OCI-LY7 (cell line): ENCODE results near the gene TOX3. TPM values are rescaled to one million over a fixed set of nuclear protein-coding genes. Genes with fewer than 3 reads are reported as not detected.

ENCODE experiments used
- BruUV-seq: library from RNA; stranded (reverse); fragments of 400-500 nt; replicated peaks from 2 replicates; lab custom pipeline; 2021; lab: Mats Ljungman, UMichigan
- CTCF ChIA-PET: fragments of 300-600 bp; sonication (Branson Sonifier 250); formaldehyde crosslinking; loops from one replicate; lab custom pipeline; 2022; ENCODE audit warnings: antibody characterized with exemption; ENCODE audit not compliant: unreplicated experiment; lab: Charles Lee
- POLR2A ChIA-PET: fragments of 300-600 bp; sonication (Branson Sonifier 250); formaldehyde crosslinking; loops from one replicate; lab custom pipeline; 2022; ENCODE audit warnings: antibody characterized with exemption; lab: Charles Lee
- DNase-seq: peaks from one replicate; pipeline ENCODE4 v3.0.0-alpha.2; 2015; ENCODE audit warnings: low spot score
- H2AFZ ChIP-seq: fragments of 200-600 bp; sonication (generic), shearing (Covaris generic); 2 replicates; pipeline ENCODE4 v1.6.1; 2014; ENCODE audit warnings: mild to moderate bottlenecking, antibody characterized with exemption, low read length, moderate library complexity
- H3K27ac ChIP-seq: fragments of 200-600 bp; sonication (generic); 2 replicates; pipeline ENCODE4 v1.5.1; 2014; ENCODE audit warnings: mixed run types, low read depth, mild to moderate bottlenecking, moderate library complexity, low read length, inconsistent platforms; ENCODE audit not compliant: poor library complexity, severe bottlenecking
- H3K36me3 ChIP-seq: fragments of 200-600 bp; sonication (generic); 2 replicates; pipeline ENCODE4 v1.6.1; 2014; ENCODE audit warnings: mild to moderate bottlenecking, antibody characterized with exemption, low read length, moderate library complexity, mixed read lengths; ENCODE audit not compliant: insufficient read depth
- H3K4me1 ChIP-seq: fragments of 200-600 bp; sonication (generic); 2 replicates; pipeline ENCODE4 v1.5.1; 2014; ENCODE audit warnings: mild to moderate bottlenecking, low read length; ENCODE audit not compliant: insufficient read depth, poor library complexity, severe bottlenecking
- H3K4me2 ChIP-seq: fragments of 200-600 bp; sonication (generic); 2 replicates; pipeline ENCODE4 v1.6.1; 2014; ENCODE audit warnings: mild to moderate bottlenecking, low read length
- H3K4me3 ChIP-seq: fragments of 200-600 bp; sonication (generic); 2 replicates; pipeline ENCODE4 v1.5.1; 2014; ENCODE audit warnings: mild to moderate bottlenecking, low read depth, low read length; ENCODE audit not compliant: poor library complexity, severe bottlenecking
- H3K79me2 ChIP-seq: fragments of 200-600 bp; sonication (generic); 2 replicates; pipeline ENCODE4 v1.6.1; 2016; ENCODE audit warnings: low read depth, mild to moderate bottlenecking, low read length, moderate library complexity, mixed read lengths; ENCODE audit not compliant: insufficient read depth
- H3K9me2 ChIP-seq: fragments of 200-600 bp; sonication (generic); 2 replicates; pipeline ENCODE4 v1.6.1; 2016; ENCODE audit warnings: mild to moderate bottlenecking, low read length, mixed read lengths; ENCODE audit not compliant: insufficient read depth
- H3K9me3 ChIP-seq: fragments of 200-600 bp; sonication (generic); 2 replicates; pipeline ENCODE4 v1.6.1; 2014; ENCODE audit warnings: mild to moderate bottlenecking, mixed run types, low read length, mixed read lengths
- H4K20me1 ChIP-seq: fragments of 200-600 bp; sonication (generic); 2 replicates; pipeline ENCODE4 v1.6.1; 2014; ENCODE audit warnings: mild to moderate bottlenecking, antibody characterized with exemption, low read length, moderate library complexity, mixed read lengths; ENCODE audit not compliant: insufficient read depth
- EZH2phosphoT487 ChIP-seq: fragments of 200-600 bp; sonication (generic); IDR thresholded peaks from 2 replicates; pipeline ENCODE4 v1.6.1; 2018; ENCODE audit warnings: low read depth, borderline replicate concordance, mild to moderate bottlenecking, mixed run types, antibody characterized with exemption, low read length, moderate library complexity, mixed read lengths
- intact Hi-C: fragments of 100-400 bp; cut with micrococcal nuclease; formaldehyde crosslinking; loops from one replicate; pipeline ENCODE4 v1.10.0; 2022; ENCODE audit not compliant: unreplicated experiment
- total RNA-seq, 2 experiments: library from RNA; depleted of rRNA in 1 of 2; stranded (reverse); fragments of >200 nt in 1 of 2; shearing (Covaris generic) in 1 of 2; gene quantifications; 2 replicates each; pipeline ENCODE4 v1.2.3, GENCODE V29; 2014 to 2022
- TF ChIP-seq, protein P1 (sequence below): fragments of 200-600 bp; sonication (generic); conservative IDR thresholded peaks from 2 replicates; pipeline ENCODE4 v1.5.1; 2014; ENCODE audit warnings: mild to moderate bottlenecking, antibody characterized with exemption, low read length, moderate library complexity, mixed read lengths

Gene TOX3
- total RNA-seq, 2 experiments from 2014 or later, result not detected

GRCh38 chr16:52537516-52537915, 9.4 kb downstream of the TOX3 start:
- CTCF ChIA-PET, result no interaction called here
- BruUV-seq, result no TSS peak
- Histone ChIP-seq H3K4me3 (no peak overlapping the region), H3K9me2 (no peaks in the 10 kb centered on the region), H3K79me2 (no peaks in the 10 kb centered on the region), H4K20me1 (no peaks in the 10 kb centered on the region), H3K36me3 (no peaks in the 10 kb centered on the region), H3K27ac (no peak overlapping the region), H2AFZ (no peak overlapping the region), H3K9me3 (no peaks in the 10 kb centered on the region), H3K4me1 (no peaks in the 10 kb centered on the region), H3K4me2 (no peak overlapping the region)
- intact Hi-C loops, result no loop called here
- no peak for DNase-seq
- TF ChIP-seq EZH2phosphoT487, result no peak
- TF ChIP-seq, protein P1, sequence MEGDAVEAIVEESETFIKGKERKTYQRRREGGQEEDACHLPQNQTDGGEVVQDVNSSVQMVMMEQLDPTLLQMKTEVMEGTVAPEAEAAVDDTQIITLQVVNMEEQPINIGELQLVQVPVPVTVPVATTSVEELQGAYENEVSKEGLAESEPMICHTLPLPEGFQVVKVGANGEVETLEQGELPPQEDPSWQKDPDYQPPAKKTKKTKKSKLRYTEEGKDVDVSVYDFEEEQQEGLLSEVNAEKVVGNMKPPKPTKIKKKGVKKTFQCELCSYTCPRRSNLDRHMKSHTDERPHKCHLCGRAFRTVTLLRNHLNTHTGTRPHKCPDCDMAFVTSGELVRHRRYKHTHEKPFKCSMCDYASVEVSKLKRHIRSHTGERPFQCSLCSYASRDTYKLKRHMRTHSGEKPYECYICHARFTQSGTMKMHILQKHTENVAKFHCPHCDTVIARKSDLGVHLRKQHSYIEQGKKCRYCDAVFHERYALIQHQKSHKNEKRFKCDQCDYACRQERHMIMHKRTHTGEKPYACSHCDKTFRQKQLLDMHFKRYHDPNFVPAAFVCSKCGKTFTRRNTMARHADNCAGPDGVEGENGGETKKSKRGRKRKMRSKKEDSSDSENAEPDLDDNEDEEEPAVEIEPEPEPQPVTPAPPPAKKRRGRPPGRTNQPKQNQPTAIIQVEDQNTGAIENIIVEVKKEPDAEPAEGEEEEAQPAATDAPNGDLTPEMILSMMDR, result no peak
- POLR2A ChIA-PET, result interaction anchor here (0.6 to 0.8 kb wide), 2 partner anchors 41 to 72 kb away, joined by 3 read pairs; no protein-coding TSS in a partner anchor

DNA sequence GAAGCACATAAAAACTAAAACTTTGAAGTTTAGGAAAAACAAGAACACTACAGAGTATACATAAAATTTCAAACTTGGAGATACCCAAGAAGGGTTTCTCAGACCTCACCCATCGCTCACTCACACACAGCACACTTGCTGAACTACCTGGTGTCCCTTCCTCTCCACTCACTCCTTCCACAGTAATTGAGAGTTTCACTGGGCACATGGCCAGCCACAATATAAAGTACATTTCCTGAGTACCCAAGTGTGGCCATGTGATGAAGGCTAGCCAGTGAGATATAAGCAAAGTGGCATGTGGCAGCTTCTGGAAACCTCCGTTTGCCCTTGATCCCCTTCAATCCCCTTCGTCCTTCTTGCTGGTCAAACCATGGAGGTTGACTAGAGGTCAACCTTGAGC, 11.9 kb downstream of the TOX3 start:
- no peak for DNase-seq

DNA sequence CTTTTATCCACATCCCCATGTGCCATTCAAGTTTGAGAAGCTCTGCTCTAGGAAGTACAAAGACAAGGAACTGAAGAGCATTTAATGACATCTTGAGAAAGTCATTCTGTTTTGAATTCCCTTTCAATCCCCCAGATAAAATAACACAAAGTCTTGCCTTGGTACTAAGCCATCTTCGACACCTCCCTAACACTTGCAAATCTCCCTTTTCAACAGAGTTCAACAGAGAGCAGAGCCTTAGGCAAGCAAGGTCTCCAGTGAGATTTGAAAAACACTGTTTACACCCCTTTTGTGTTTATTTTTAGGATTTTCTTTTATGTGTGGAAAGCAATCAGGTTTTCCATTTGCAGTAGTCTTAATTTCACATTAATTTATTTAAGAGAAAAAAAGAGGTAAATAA, 13.6 kb downstream of the TOX3 start:
- Histone ChIP-seq H3K27ac (no peak overlapping the region), H4K20me1 (no peaks in the 10 kb centered on the region), H3K4me3 (no peak overlapping the region), H3K4me2 (no peak overlapping the region), H3K9me2 (no peaks in the 10 kb centered on the region), H3K4me1 (no peaks in the 10 kb centered on the region), H3K79me2 (no peaks in the 10 kb centered on the region), H2AFZ (no peak overlapping the region), H3K36me3 (no peaks in the 10 kb centered on the region), H3K9me3 (no peaks in the 10 kb centered on the region)
- no peak for DNase-seq
- no TSS peak for BruUV-seq
- no peak for TF ChIP-seq EZH2phosphoT487
- TF ChIP-seq, protein P1, result no peak
- ChIA-PET POLR2A (no interaction called here), CTCF (no interaction called here)
- intact Hi-C loops, result no loop called here

More for the DNA sequence above, 11.9 kb downstream of the TOX3 start:
- no peaks in the 10 kb centered on the region for H3K9me3 ChIP-seq
- intact Hi-C loops, result no loop called here
- H3K36me3 ChIP-seq, result no peaks in the 10 kb centered on the region
- no peak overlapping the region for H3K4me3 ChIP-seq
- H3K27ac ChIP-seq, result no peak overlapping the region
- H2AFZ ChIP-seq, result no peak overlapping the region
- H3K79me2 ChIP-seq, result no peaks in the 10 kb centered on the region
- H4K20me1 ChIP-seq, result no peaks in the 10 kb centered on the region
- ChIA-PET CTCF (no interaction called here), POLR2A (no interaction called here)
- H3K4me1 ChIP-seq, result no peaks in the 10 kb centered on the region
- no peak overlapping the region for H3K4me2 ChIP-seq
- H3K9me2 ChIP-seq, result no peaks in the 10 kb centered on the region
- no TSS peak for BruUV-seq
- TF ChIP-seq, protein P1, result no peak
- no peak for TF ChIP-seq EZH2phosphoT487
